Measurements from ENCODE around the gene GCDH.
A peak's percentile ranks its signal among the peaks of the same experiment; 100 is the strongest.

The GCDH gene

DNA sequence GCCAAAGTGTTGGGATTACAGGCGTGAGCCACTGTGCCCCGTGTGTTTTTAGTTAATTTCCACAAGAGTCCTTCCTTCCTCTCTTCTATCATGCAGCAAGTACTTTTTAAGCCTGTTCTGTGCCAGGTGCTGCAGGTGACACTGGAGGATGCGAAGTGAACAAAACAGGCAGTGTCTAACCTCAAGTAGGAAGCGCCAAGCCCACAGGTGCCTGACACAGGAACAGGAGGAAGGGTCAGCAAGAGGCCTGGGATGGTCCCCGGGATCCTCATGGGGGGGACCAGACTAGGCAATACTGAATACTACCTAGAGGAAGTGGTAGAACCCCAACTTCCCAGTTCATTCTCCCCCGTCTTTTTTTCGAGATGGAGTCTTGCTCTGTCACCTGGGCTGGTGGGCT, 45.6 kb downstream of the GCDH start:
- Histone ChIP-seq H3K4me3 (ENCODE audit: low read depth, low read length) (no peak overlapping the region), H3K36me3 (ENCODE audit: control insufficient read depth, insufficient read depth, low read length) (peaks cover 29% of the 10 kb centered on the region), H3K27me3 (ENCODE audit: control insufficient read depth, insufficient read depth, low read length) (no peaks in the 10 kb centered on the region), H3K9ac (ENCODE audit: low read length) (no peak overlapping the region), H3K9me3 (ENCODE audit: control insufficient read depth, insufficient read depth, low read depth, low read length) (no peaks in the 10 kb centered on the region), H3K4me1 (ENCODE audit: control insufficient read depth, insufficient read depth, low read length) (peaks cover 26% of the 10 kb centered on the region), H3K27ac (ENCODE audit: low read depth, low read length) (no peak overlapping the region)

DNA sequence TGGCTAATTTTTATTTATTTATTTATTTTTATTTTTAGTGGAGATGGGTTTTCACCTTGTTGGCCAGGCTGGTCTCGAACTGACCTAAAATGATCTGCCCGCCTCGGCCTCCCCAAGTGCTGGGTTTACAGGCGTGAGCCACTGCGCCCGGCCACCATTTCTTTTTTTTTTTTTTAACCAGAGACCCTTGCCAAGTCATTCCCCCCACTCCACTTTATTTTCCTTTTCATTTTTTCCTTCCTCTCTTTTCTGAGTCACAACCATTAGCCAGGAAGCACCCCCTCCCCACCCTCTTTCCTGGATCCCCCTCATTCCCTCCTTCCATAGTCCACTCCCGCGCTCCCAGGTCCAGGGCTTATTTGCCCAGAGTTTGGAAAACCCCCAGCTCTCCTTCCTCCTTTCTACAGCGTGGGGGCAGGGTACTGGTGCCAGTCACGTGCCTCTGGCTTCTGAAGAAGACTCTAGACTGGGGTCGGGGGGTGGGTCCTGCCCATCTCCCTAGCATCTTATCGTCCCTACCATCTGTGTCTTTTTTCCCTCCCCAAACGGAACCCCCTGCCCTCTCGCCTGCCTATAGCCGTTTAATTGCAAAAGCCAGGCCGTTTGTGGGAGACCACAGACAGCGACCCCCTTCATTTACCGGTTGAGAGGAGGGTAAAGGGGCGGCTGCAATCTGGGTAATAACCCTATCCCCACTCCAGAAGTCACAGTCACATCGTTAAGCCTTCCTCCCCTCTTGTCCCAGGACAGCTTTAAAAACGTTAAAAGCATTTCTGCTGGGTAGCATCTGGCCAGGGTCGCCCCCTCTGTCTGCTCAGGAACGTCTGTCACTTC, 46.4 kb downstream of the GCDH start:
- Histone ChIP-seq H3K27me3 (ENCODE audit: control insufficient read depth, insufficient read depth, low read length) (no peaks in the 10 kb centered on the region), H3K9ac (ENCODE audit: low read length) (peak overlapping the region; percentile 70), H3K4me3 (ENCODE audit: low read depth, low read length) (peak overlapping the region; percentile 85), H3K36me3 (ENCODE audit: control insufficient read depth, insufficient read depth, low read length) (peaks cover 34% of the 10 kb centered on the region), H3K27ac (ENCODE audit: low read depth, low read length) (peak overlapping the region; percentile 24; the same call in 1 of the 2 replicates), H3K4me1 (ENCODE audit: control insufficient read depth, insufficient read depth, low read length) (peaks cover 25% of the 10 kb centered on the region), H3K9me3 (ENCODE audit: control insufficient read depth, insufficient read depth, low read depth, low read length) (no peaks in the 10 kb centered on the region)

DNA sequence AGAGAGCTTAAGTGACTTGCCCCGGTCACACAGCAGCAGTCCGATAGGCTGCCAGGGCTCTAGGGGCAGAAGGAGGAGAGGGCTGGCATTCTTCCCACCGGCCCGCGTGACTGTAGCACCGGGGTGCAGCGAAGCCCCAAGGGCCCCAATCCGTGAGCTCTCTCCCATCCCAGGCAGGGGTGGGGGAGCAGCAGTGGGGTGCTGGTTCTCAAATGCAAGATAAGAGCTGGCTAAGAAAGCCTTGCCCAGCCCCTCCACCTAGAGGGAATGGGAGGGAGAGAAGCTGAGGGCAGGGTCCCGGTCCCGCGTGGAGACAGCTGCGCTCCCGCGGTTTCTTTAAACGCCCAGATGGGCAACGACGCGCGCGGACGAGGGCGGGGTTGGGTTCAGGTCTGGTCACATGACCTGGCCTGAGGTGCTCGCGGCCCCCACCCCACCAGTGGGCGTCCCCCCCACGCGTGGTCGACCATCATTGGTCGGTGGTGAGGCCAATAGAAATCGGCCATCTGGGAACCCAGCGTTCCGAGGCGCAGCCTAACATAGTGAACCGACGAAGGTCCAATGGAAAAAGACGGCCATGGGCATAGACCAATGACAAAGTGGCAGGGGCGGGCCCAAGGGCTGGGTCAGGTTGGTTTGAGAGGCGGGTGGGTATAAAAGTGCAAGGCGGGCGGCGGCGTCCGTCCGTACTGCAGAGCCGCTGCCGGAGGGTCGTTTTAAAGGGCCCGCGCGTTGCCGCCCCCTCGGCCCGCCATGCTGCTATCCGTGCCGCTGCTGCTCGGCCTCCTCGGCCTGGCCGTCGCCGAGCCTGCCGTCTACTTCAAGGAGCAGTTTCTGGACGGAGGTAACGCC, 47.2 kb downstream of the GCDH start, which contains the start of gene CALR:
Gene CALR, plus strand, starts transcription at position 683 of the 852 bp plus-strand sequence. Its CDS starts 71 bp downstream, at position 754.
- peak within 1 kb of the TSS; percentile 85 for H3K4me3 ChIP-seq (ENCODE audit: low read depth, low read length)
- H3K9me3 ChIP-seq (ENCODE audit: control insufficient read depth, insufficient read depth, low read depth, low read length): no peaks in the 10 kb centered on the region
- H3K9ac ChIP-seq (ENCODE audit: low read length): peak within 1 kb of the TSS; percentile 94
- no peaks in the 10 kb centered on the region for H3K27me3 ChIP-seq (ENCODE audit: control insufficient read depth, insufficient read depth, low read length)
- peaks cover 20% of the 10 kb centered on the region for H3K4me1 ChIP-seq (ENCODE audit: control insufficient read depth, insufficient read depth, low read length)
- peak within 1 kb of the TSS; percentile 71; the same call in 1 of the 2 replicates for H3K27ac ChIP-seq (ENCODE audit: low read depth, low read length)
- H3K36me3 ChIP-seq (ENCODE audit: control insufficient read depth, insufficient read depth, low read length): peaks cover 43% of the 10 kb centered on the region

DNA sequence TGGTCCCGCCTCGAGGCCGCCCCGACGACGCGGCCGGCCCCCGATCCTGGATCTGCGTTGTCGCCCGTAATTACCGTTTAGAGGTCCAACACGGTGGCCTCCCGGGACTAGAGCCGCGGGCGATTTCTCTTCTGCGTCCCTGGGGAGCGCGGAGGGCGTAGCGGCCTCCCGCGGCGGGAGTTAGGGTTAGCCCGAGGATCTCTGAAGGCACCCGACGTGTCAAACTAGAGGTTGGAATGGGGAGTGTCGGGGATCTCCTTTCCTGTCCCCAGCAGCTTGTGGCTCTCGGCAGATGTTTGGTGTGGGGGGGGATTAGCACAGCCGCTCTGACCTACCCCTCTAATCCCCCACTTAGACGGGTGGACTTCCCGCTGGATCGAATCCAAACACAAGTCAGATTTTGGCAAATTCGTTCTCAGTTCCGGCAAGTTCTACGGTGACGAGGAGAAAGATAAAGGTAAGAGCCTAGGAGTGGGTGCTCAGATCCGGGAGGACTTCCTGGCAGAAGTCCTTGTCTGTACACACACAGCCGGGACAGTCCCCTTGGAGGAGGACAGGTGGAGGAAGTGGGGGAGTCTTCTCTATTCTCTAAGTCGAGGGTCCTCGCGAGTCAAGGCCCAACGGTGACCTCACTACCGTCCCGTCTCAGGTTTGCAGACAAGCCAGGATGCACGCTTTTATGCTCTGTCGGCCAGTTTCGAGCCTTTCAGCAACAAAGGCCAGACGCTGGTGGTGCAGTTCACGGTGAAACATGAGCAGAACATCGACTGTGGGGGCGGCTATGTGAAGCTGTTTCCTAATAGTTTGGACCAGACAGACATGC, 48.0 kb downstream of the GCDH start:
- peaks cover 20% of the 10 kb centered on the region for H3K4me1 ChIP-seq (ENCODE audit: control insufficient read depth, insufficient read depth, low read length)
- H3K27me3 ChIP-seq (ENCODE audit: control insufficient read depth, insufficient read depth, low read length): no peaks in the 10 kb centered on the region
- peak overlapping the region; percentile 71; the same call in 1 of the 2 replicates for H3K27ac ChIP-seq (ENCODE audit: low read depth, low read length)
- H3K9me3 ChIP-seq (ENCODE audit: control insufficient read depth, insufficient read depth, low read depth, low read length): no peaks in the 10 kb centered on the region
- peak overlapping the region; percentile 85 for H3K4me3 ChIP-seq (ENCODE audit: low read depth, low read length)
- peak overlapping the region; percentile 94 for H3K9ac ChIP-seq (ENCODE audit: low read length)
- peaks cover 50% of the 10 kb centered on the region for H3K36me3 ChIP-seq (ENCODE audit: control insufficient read depth, insufficient read depth, low read length)

DNA sequence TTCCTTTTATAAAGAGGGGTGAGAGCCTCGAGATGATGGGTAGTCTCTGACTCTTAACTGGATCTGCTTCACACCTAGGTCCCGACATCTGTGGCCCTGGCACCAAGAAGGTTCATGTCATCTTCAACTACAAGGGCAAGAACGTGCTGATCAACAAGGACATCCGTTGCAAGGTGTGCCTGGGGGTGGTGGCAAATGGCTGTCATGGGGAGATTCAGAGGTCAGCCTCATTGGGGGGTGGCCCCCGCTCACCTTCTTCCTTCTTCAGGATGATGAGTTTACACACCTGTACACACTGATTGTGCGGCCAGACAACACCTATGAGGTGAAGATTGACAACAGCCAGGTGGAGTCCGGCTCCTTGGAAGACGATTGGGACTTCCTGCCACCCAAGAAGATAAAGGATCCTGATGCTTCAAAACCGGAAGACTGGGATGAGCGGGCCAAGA, 49.0 kb downstream of the GCDH start:
- H3K9me3 ChIP-seq (ENCODE audit: control insufficient read depth, insufficient read depth, low read depth, low read length): no peaks in the 10 kb centered on the region
- H3K36me3 ChIP-seq (ENCODE audit: control insufficient read depth, insufficient read depth, low read length): peaks cover 60% of the 10 kb centered on the region
- no peak overlapping the region for H3K9ac ChIP-seq (ENCODE audit: low read length)
- H3K4me1 ChIP-seq (ENCODE audit: control insufficient read depth, insufficient read depth, low read length): peaks cover 20% of the 10 kb centered on the region
- H3K27me3 ChIP-seq (ENCODE audit: control insufficient read depth, insufficient read depth, low read length): no peaks in the 10 kb centered on the region
- H3K4me3 ChIP-seq (ENCODE audit: low read depth, low read length): peak overlapping the region; percentile 85
- no peak overlapping the region for H3K27ac ChIP-seq (ENCODE audit: low read depth, low read length)

DNA sequence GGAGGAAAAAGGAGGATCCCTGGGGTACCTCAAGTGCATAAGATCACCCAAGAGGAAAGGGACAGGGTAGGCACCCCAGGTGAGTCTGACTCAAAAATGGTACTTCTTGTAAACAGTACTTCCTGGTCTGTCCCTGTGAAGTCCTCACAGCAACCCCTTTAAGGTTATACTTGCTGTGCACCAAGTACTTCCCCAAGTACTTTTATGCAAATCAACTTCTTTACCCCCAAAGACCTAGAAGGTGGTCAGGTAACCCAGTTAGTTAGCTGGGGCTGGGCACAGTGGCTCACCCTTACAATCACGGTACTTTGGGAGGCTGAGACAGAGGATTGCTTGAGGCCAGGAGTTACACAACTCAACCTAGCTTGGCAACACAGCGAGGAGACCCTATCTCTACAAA, 49.9 kb downstream of the GCDH start:
- Histone ChIP-seq H3K36me3 (ENCODE audit: control insufficient read depth, insufficient read depth, low read length) (peaks cover 60% of the 10 kb centered on the region), H3K9ac (ENCODE audit: low read length) (no peak overlapping the region)

DNA sequence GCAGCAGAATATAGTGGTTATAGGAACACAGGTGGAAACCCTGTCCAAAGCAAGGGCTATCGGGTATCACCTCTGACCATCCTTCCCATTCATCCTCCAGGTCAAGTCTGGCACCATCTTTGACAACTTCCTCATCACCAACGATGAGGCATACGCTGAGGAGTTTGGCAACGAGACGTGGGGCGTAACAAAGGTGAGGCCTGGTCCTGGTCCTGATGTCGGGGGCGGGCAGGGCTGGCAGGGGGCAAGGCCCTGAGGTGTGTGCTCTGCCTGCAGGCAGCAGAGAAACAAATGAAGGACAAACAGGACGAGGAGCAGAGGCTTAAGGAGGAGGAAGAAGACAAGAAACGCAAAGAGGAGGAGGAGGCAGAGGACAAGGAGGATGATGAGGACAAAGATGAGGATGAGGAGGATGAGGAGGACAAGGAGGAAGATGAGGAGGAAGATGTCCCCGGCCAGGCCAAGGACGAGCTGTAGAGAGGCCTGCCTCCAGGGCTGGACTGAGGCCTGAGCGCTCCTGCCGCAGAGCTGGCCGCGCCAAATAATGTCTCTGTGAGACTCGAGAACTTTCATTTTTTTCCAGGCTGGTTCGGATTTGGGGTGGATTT, 52.6 kb downstream of the GCDH start:
- H3K27ac ChIP-seq (ENCODE audit: low read depth, low read length): no peak overlapping the region
- no peaks in the 10 kb centered on the region for H3K27me3 ChIP-seq (ENCODE audit: control insufficient read depth, insufficient read depth, low read length)
- H3K4me1 ChIP-seq (ENCODE audit: control insufficient read depth, insufficient read depth, low read length): peaks cover 11% of the 10 kb centered on the region
- no peaks in the 10 kb centered on the region for H3K9me3 ChIP-seq (ENCODE audit: control insufficient read depth, insufficient read depth, low read depth, low read length)
- peaks cover 73% of the 10 kb centered on the region for H3K36me3 ChIP-seq (ENCODE audit: control insufficient read depth, insufficient read depth, low read length)
- H3K4me3 ChIP-seq (ENCODE audit: low read depth, low read length): no peak overlapping the region
- H3K9ac ChIP-seq (ENCODE audit: low read length): no peak overlapping the region

More for the DNA sequence above, 49.9 kb downstream of the GCDH start:
- Histone ChIP-seq H3K4me1 (ENCODE audit: control insufficient read depth, insufficient read depth, low read length) (peaks cover 20% of the 10 kb centered on the region), H3K4me3 (ENCODE audit: low read depth, low read length) (0 out of 2 replicates have a peak overlapping the region, but pooled peaks have one; percentile 85), H3K27me3 (ENCODE audit: control insufficient read depth, insufficient read depth, low read length) (no peaks in the 10 kb centered on the region), H3K27ac (ENCODE audit: low read depth, low read length) (no peak overlapping the region), H3K9me3 (ENCODE audit: control insufficient read depth, insufficient read depth, low read depth, low read length) (no peaks in the 10 kb centered on the region)

DNA sequence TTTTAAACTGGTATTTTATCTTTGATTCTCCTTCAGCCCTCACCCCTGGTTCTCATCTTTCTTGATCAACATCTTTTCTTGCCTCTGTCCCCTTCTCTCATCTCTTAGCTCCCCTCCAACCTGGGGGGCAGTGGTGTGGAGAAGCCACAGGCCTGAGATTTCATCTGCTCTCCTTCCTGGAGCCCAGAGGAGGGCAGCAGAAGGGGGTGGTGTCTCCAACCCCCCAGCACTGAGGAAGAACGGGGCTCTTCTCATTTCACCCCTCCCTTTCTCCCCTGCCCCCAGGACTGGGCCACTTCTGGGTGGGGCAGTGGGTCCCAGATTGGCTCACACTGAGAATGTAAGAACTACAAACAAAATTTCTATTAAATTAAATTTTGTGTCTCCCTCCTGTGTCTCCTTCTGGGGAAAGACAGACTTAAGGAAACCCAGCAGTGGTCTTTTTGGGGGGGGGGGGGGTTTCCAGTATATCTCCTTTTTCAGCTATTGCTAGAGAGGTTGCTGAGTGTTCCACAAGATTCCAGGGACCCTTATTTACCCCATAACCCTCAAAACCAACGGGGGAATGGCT, 53.2 kb downstream of the GCDH start:
- Histone ChIP-seq H3K27me3 (ENCODE audit: control insufficient read depth, insufficient read depth, low read length) (no peaks in the 10 kb centered on the region), H3K27ac (ENCODE audit: low read depth, low read length) (no peak overlapping the region), H3K4me1 (ENCODE audit: control insufficient read depth, insufficient read depth, low read length) (peaks cover 11% of the 10 kb centered on the region), H3K36me3 (ENCODE audit: control insufficient read depth, insufficient read depth, low read length) (peaks cover 77% of the 10 kb centered on the region), H3K4me3 (ENCODE audit: low read depth, low read length) (no peak overlapping the region), H3K9ac (ENCODE audit: low read length) (no peak overlapping the region), H3K9me3 (ENCODE audit: control insufficient read depth, insufficient read depth, low read depth, low read length) (no peaks in the 10 kb centered on the region)

DNA sequence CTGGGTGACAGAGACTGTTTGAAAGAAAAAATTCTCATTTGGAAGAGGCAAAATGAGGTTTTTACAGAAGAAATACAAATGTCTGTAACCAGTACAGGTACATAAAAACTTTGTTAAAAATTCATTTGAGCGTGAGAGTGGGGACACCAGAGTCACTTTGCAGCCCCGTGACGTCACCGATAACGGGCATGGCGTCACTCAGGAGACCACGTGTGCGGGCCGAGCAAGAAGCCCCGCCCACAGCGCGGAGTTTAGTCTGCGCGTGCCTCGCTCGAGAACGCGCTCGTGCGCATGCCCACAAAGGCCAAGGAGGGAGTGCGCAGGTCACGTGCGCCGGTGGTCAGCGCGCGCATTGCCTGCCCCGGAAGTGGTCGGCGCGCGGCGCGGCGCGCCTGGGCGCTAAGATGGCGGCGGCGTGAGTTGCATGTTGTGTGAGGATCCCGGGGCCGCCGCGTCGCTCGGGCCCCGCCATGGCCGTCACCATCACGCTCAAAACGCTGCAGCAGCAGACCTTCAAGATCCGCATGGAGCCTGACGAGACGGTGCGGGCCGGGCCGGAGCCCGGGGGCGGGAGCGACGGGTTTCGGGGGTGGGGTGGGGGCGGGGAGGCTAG, 54.6 kb downstream of the GCDH start, which contains the start of gene RAD23A:
Gene RAD23A, plus strand, starts transcription at position 384 of the 613 bp plus-strand sequence. Its CDS starts 87 bp downstream, at position 471.
- Histone ChIP-seq H3K4me3 (ENCODE audit: low read depth, low read length) (peak within 1 kb of the TSS; percentile 80), H3K36me3 (ENCODE audit: control insufficient read depth, insufficient read depth, low read length) (peaks cover 75% of the 10 kb centered on the region)

More for the DNA sequence above, 54.6 kb downstream of the GCDH start, which contains the start of gene RAD23A:
- Histone ChIP-seq H3K27ac (ENCODE audit: low read depth, low read length) (peak within 1 kb of the TSS; percentile 93), H3K9ac (ENCODE audit: low read length) (peak within 1 kb of the TSS; percentile 95), H3K27me3 (ENCODE audit: control insufficient read depth, insufficient read depth, low read length) (no peaks in the 10 kb centered on the region), H3K4me1 (ENCODE audit: control insufficient read depth, insufficient read depth, low read length) (0 out of 2 replicates have a peak, but pooled peaks cover 4% of the 10 kb centered on the region), H3K9me3 (ENCODE audit: control insufficient read depth, insufficient read depth, low read depth, low read length) (no peaks in the 10 kb centered on the region)
